Cortex of kidney (tissue), 1 donor: ENCODE data around the gene NXPH1.
"Not testable (repeated sequence)": the region's sequence is repeated elsewhere in the genome, so short reads cannot be mapped to it uniquely, and the experiment has no call there.

Experiments
- DNase-seq: peaks from one replicate; lab custom pipeline; 2025; lab: John Stamatoyannopoulos, UW

NXPH1 gene

GRCh38 chr7:8719102-8719501 is 285.7 kb downstream of the NXPH1 start:
- no peak for DNase-seq

GRCh38 chr7:8724080-8724718 is 290.8 kb downstream of the NXPH1 start:
- no peak for DNase-seq

GRCh38 chr7:8731756-8732155 is 298.3 kb downstream of the NXPH1 start:
- DNase-seq: not testable (repeated sequence)

GRCh38 chr7:8739837-8740236 is 306.4 kb downstream of the NXPH1 start:
- DNase-seq: no peak

GRCh38 chr7:8742837-8743236 is 309.4 kb downstream of the NXPH1 start:
- DNase-seq: no peak

GRCh38 chr7:8747338-8747737 is 313.9 kb downstream of the NXPH1 start:
- DNase-seq: no peak

- DNase-seq: no peak
Measured at GRCh38 chr7:8751557-8752231, 318.3 kb downstream of the NXPH1 start.

- no peak for DNase-seq
Measured at GRCh38 chr7:8753355-8753754, 319.9 kb downstream of the NXPH1 start.

- no peak for DNase-seq
Measured at GRCh38 chr7:8761731-8762130, 328.3 kb downstream of the NXPH1 start.

- DNase-seq: no peak
Measured at GRCh38 chr7:8762803-8763202, 329.4 kb downstream of the NXPH1 start.

- DNase-seq: no peak
Measured at GRCh38 chr7:8765374-8765773, 332.0 kb downstream of the NXPH1 start.

GRCh38 chr7:8773518-8773917 is 340.1 kb downstream of the NXPH1 start:
- no peak for DNase-seq

- no peak for DNase-seq
Measured at GRCh38 chr7:8778459-8778858, 345.1 kb downstream of the NXPH1 start.

GRCh38 chr7:8781166-8781565 is 347.8 kb downstream of the NXPH1 start:
- DNase-seq: no peak

GRCh38 chr7:8783229-8783628 is 349.8 kb downstream of the NXPH1 start:
- DNase-seq: no peak

- no peak for DNase-seq
Measured at GRCh38 chr7:8785081-8785480, 351.7 kb downstream of the NXPH1 start.

GRCh38 chr7:8800986-8801385 is 367.6 kb downstream of the NXPH1 start:
- no peak for DNase-seq
